ENCODE measurements around the gene NR2C1. TPM values are rescaled to one million over a fixed set of nuclear protein-coding genes. Genes with fewer than 3 reads are reported as not detected.

The NR2C1 gene
- total RNA-seq, 1 experiment from 2014 or later, result 33.7 TPM

DNA sequence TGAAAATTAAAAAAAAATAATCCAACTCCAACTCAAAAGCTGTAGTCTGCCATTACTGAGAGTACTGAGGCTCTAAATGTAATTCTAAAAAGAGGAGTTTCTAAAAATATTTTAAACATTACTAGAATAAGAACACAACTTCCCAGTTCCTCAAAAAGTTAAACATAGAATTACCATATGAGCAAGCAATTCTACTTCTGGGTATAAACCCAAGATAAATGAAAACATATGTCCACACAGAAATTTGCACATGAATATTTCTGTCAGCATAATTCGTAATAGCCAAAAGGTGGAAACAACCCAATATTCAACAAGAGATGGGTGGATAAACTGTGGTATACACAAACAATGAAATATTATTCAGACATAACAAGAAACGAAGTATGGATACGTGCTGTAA is 15.0 kb upstream of the NR2C1 start:
- H3K9me2 ChIP-seq (ENCODE audit: insufficient read depth), result no peaks in the 10 kb centered on the region
- intact Hi-C loops (cut with micrococcal nuclease), result no loop called here
- RAD21 ChIA-PET (ENCODE audit: low non-redundant PET in 1 of 2, low total read pairs in 2 of 2, uncharacterized antibody in 2 of 2, unreplicated experiment in 2 of 2), result no interaction called here
- BruUV-seq (replicated peaks), result no TSS peak
- no peaks in the 10 kb centered on the region for H3K27me3 ChIP-seq (ENCODE audit: insufficient read depth, low read length)
- ATAC-seq, result no peak
- H3K27ac ChIP-seq (ENCODE audit: low read depth, low read length), result no peak overlapping the region
- no peak overlapping the region for H3K9ac ChIP-seq (ENCODE audit: low read length)
- H3K4me3 ChIP-seq (replicated peaks in 1 of 2; ENCODE audit: low read depth in 1 of 2, low read length in 2 of 2), result no peak overlapping the region
- no peaks in the 10 kb centered on the region; the same call in 1 of the 2 replicates for H4K20me1 ChIP-seq (ENCODE audit: insufficient read depth)
- H3K36me3 ChIP-seq (ENCODE audit: control insufficient read depth in 1 of 2, insufficient read depth in 2 of 2, low read length in 2 of 2), result no peaks in the 10 kb centered on the region; a peak in 1 of 4 replicates
- no peaks in the 10 kb centered on the region for H3K79me2 ChIP-seq (ENCODE audit: insufficient read depth, low read length)
- H3K4me2 ChIP-seq (ENCODE audit: low read length), result no peak overlapping the region
- H3K4me1 ChIP-seq (ENCODE audit: control insufficient read depth in 1 of 2, insufficient read depth in 2 of 2, low read length in 2 of 2), result peaks cover 0 to 8% of the 10 kb centered on the region in 2 experiments; a peak in 2 of 4 replicates
- no peak overlapping the region for H2AFZ ChIP-seq (ENCODE audit: low read depth, low read length, poor library complexity, severe bottlenecking)
- CTCF ChIA-PET, result no interaction called here
- POLR2A ChIA-PET, result no interaction called here
- H3K9me3 ChIP-seq (ENCODE audit: control insufficient read depth in 1 of 2, insufficient read depth in 1 of 2, low read depth in 1 of 2, low read length in 2 of 2), result no peaks in the 10 kb centered on the region
- no peak for DNase-seq (ENCODE audit: low read depth, low spot score)
- TF ChIP-seq, protein P1, sequence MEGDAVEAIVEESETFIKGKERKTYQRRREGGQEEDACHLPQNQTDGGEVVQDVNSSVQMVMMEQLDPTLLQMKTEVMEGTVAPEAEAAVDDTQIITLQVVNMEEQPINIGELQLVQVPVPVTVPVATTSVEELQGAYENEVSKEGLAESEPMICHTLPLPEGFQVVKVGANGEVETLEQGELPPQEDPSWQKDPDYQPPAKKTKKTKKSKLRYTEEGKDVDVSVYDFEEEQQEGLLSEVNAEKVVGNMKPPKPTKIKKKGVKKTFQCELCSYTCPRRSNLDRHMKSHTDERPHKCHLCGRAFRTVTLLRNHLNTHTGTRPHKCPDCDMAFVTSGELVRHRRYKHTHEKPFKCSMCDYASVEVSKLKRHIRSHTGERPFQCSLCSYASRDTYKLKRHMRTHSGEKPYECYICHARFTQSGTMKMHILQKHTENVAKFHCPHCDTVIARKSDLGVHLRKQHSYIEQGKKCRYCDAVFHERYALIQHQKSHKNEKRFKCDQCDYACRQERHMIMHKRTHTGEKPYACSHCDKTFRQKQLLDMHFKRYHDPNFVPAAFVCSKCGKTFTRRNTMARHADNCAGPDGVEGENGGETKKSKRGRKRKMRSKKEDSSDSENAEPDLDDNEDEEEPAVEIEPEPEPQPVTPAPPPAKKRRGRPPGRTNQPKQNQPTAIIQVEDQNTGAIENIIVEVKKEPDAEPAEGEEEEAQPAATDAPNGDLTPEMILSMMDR (IDR thresholded peaks at IDR 0.05 in 2 of 3, conservative IDR thresholded peaks at IDR 0.05 in 1 of 3; ENCODE audit: borderline replicate concordance in 1 of 3, insufficient read depth in 1 of 3, low read depth in 2 of 3, low read length in 2 of 3), result no peak
- TF ChIP-seq SP1 (IDR thresholded peaks at IDR 0.05; ENCODE audit: low read depth), result no peak
- no peak for TF ChIP-seq YY1 (IDR thresholded peaks at IDR 0.05; ENCODE audit: extremely low read depth, insufficient replicate concordance, low read depth, low read length)
- no peak for TF ChIP-seq EZH2 (IDR thresholded peaks at IDR 0.05)
- TF ChIP-seq JUND (IDR thresholded peaks at IDR 0.05), result no peak
- TF ChIP-seq EZH2phosphoT487 (IDR thresholded peaks at IDR 0.05; ENCODE audit: borderline replicate concordance), result no peak
- no peak for TF ChIP-seq EGR1 (IDR thresholded peaks at IDR 0.05; ENCODE audit: low read depth)
- no peak for TF ChIP-seq TCF7L2 (IDR thresholded peaks at IDR 0.05; ENCODE audit: borderline replicate concordance, extremely low read depth, insufficient read depth, insufficient read length)
- no peak for TF ChIP-seq ELF1 (IDR thresholded peaks at IDR 0.05; ENCODE audit: borderline replicate concordance, low read depth)
- no peak for TF ChIP-seq ZNF274 (IDR thresholded peaks at IDR 0.05; ENCODE audit: low read depth, low read length)
- TF ChIP-seq, protein P2, sequence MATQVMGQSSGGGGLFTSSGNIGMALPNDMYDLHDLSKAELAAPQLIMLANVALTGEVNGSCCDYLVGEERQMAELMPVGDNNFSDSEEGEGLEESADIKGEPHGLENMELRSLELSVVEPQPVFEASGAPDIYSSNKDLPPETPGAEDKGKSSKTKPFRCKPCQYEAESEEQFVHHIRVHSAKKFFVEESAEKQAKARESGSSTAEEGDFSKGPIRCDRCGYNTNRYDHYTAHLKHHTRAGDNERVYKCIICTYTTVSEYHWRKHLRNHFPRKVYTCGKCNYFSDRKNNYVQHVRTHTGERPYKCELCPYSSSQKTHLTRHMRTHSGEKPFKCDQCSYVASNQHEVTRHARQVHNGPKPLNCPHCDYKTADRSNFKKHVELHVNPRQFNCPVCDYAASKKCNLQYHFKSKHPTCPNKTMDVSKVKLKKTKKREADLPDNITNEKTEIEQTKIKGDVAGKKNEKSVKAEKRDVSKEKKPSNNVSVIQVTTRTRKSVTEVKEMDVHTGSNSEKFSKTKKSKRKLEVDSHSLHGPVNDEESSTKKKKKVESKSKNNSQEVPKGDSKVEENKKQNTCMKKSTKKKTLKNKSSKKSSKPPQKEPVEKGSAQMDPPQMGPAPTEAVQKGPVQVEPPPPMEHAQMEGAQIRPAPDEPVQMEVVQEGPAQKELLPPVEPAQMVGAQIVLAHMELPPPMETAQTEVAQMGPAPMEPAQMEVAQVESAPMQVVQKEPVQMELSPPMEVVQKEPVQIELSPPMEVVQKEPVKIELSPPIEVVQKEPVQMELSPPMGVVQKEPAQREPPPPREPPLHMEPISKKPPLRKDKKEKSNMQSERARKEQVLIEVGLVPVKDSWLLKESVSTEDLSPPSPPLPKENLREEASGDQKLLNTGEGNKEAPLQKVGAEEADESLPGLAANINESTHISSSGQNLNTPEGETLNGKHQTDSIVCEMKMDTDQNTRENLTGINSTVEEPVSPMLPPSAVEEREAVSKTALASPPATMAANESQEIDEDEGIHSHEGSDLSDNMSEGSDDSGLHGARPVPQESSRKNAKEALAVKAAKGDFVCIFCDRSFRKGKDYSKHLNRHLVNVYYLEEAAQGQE (IDR thresholded peaks at IDR 0.05; ENCODE audit: low read depth), result no peak
- TF ChIP-seq, protein P3, sequence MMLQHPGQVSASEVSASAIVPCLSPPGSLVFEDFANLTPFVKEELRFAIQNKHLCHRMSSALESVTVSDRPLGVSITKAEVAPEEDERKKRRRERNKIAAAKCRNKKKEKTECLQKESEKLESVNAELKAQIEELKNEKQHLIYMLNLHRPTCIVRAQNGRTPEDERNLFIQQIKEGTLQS (IDR thresholded peaks at IDR 0.05), result no peak
- TF ChIP-seq, protein P4, sequence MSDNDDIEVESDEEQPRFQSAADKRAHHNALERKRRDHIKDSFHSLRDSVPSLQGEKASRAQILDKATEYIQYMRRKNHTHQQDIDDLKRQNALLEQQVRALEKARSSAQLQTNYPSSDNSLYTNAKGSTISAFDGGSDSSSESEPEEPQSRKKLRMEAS (IDR thresholded peaks at IDR 0.05), result no peak
- TF ChIP-seq CEBPB (IDR thresholded peaks at IDR 0.05; ENCODE audit: low read depth), result no peak
- TF ChIP-seq, protein P5, sequence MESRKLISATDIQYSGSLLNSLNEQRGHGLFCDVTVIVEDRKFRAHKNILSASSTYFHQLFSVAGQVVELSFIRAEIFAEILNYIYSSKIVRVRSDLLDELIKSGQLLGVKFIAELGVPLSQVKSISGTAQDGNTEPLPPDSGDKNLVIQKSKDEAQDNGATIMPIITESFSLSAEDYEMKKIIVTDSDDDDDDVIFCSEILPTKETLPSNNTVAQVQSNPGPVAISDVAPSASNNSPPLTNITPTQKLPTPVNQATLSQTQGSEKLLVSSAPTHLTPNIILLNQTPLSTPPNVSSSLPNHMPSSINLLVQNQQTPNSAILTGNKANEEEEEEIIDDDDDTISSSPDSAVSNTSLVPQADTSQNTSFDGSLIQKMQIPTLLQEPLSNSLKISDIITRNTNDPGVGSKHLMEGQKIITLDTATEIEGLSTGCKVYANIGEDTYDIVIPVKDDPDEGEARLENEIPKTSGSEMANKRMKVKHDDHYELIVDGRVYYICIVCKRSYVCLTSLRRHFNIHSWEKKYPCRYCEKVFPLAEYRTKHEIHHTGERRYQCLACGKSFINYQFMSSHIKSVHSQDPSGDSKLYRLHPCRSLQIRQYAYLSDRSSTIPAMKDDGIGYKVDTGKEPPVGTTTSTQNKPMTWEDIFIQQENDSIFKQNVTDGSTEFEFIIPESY (IDR thresholded peaks at IDR 0.05; ENCODE audit: extremely low read depth, insufficient replicate concordance, low read length), result no peak
- TF ChIP-seq POLR2A (IDR thresholded peaks at IDR 0.05; ENCODE audit: borderline replicate concordance, extremely low read depth, insufficient read depth, insufficient read length), result no peak
- no peak for TF ChIP-seq POLR2AphosphoS5 (IDR thresholded peaks at IDR 0.05; ENCODE audit: low read depth, low read length)
- no peak for TF ChIP-seq CBX3 (IDR thresholded peaks at IDR 0.05; ENCODE audit: low read depth)
